ENCODE measurements around the gene CBX8.

CBX8 gene

GRCh38 chr17:79835470-79835899 is 38.6 kb upstream of the CBX8 start:
- DNase-seq = no peak

GRCh38 chr17:79834565-79835469 is 37.9 kb upstream of the CBX8 start:
- no peak for DNase-seq

GRCh38 chr17:79833744-79834564 is 37.1 kb upstream of the CBX8 start:
- no peak for DNase-seq

GRCh38 chr17:79833110-79833450 is 36.2 kb upstream of the CBX8 start:
- DNase-seq = no peak

- peak in 2 of 4 experiments; percentile 41 to 43 for DNase-seq
Observed at GRCh38 chr17:79832218-79833109, 35.6 kb upstream of the CBX8 start.

GRCh38 chr17:79831265-79832217 is 34.7 kb upstream of the CBX8 start:
- DNase-seq = peak in 3 of 4 experiments; percentile 50 to 67 (median 62)

- no peak for DNase-seq
Observed at GRCh38 chr17:79830763-79831264, 33.9 kb upstream of the CBX8 start.

GRCh38 chr17:79830303-79830702 is 33.4 kb upstream of the CBX8 start:
- no peak for DNase-seq

GRCh38 chr17:79829457-79829856 is 32.6 kb upstream of the CBX8 start:
- no peak for DNase-seq

- no peak for DNase-seq
Observed at GRCh38 chr17:79829004-79829403, 32.1 kb upstream of the CBX8 start.

GRCh38 chr17:79826841-79827578 is 30.1 kb upstream of the CBX8 start:
- no peak for DNase-seq

GRCh38 chr17:79826204-79826680 is 29.4 kb upstream of the CBX8 start:
- DNase-seq = peak; percentile 77 to 90 (median 88)

GRCh38 chr17:79825580-79825921 is 28.7 kb upstream of the CBX8 start:
- no peak for DNase-seq

GRCh38 chr17:79824893-79825579 is 28.2 kb upstream of the CBX8 start:
- no peak for DNase-seq

- DNase-seq = no peak
Observed at GRCh38 chr17:79824234-79824633, 27.4 kb upstream of the CBX8 start.

GRCh38 chr17:79822583-79823124 is 25.8 kb upstream of the CBX8 start:
- no peak for DNase-seq

- no peak for DNase-seq
Observed at GRCh38 chr17:79821331-79822095, 24.6 kb upstream of the CBX8 start.

GRCh38 chr17:79820959-79821330 is 24.1 kb upstream of the CBX8 start:
- DNase-seq = no peak

Data from suppressor macrophage (primary cell).